Neural progenitor cell (in vitro differentiated cells): Measurements from ENCODE around the gene UGP2.

Experiments used
- CTCF ChIP-seq: fragments of 200-600 bp; sonication (generic); IDR thresholded peaks from 2 replicates; pipeline ENCODE4 v1.5.1; 2017; ENCODE audit warnings: antibody characterized with exemption, mild to moderate bottlenecking
- EZH2phosphoT487 ChIP-seq: fragments of 200-600 bp; sonication (generic); IDR thresholded peaks from 2 replicates; pipeline ENCODE4 v1.6.1; 2017; ENCODE audit warnings: antibody characterized with exemption

GRCh38 chr2:63820969-63821368 lies 20.7 kb upstream of the UGP2 start:
- TF ChIP-seq EZH2phosphoT487, result no peak
- no peak for TF ChIP-seq CTCF
